MM.1S (cell line): ENCODE results near the gene NPLOC4.

Experiments used
- DNase-seq: peaks from one replicate; pipeline ENCODE4 v3.0.0-alpha.2; 2015
- H2AFZ ChIP-seq: fragments of 300-600 bp; sonication (generic); 2 replicates; pipeline ENCODE4 v1.6.0; 2016; ENCODE audit warnings: antibody characterized with exemption, low read length
- H3F3A ChIP-seq: fragments of 300-600 bp; sonication (generic); 2 replicates; pipeline ENCODE4 v1.6.1; 2016; ENCODE audit warnings: mild to moderate bottlenecking, antibody characterized with exemption, low read length, moderate library complexity, mixed read lengths; ENCODE audit not compliant: insufficient read depth
- H3K27ac ChIP-seq: fragments of 300-600 bp; sonication (generic); 2 replicates; pipeline ENCODE4 v1.5.1; 2016; ENCODE audit warnings: mild to moderate bottlenecking, low read length
- H3K27me3 ChIP-seq: fragments of 300-600 bp; sonication (generic); replicated peaks from 2 replicates; pipeline ENCODE4 v1.6.0; 2016; ENCODE audit warnings: low read length; ENCODE audit not compliant: insufficient read depth
- H3K36me3 ChIP-seq: fragments of 300-600 bp; sonication (generic); replicated peaks from 2 replicates; pipeline ENCODE4 v1.6.1; 2016; ENCODE audit warnings: mild to moderate bottlenecking, low read length, mixed read lengths; ENCODE audit not compliant: insufficient read depth
- H3K4me1 ChIP-seq: fragments of 300-600 bp; sonication (generic); 2 replicates; pipeline ENCODE4 v1.6.1; 2016; ENCODE audit warnings: low read length, mixed read lengths
- H3K4me2 ChIP-seq: fragments of 300-600 bp; sonication (generic); 2 replicates; pipeline ENCODE4 v1.6.0; 2016; ENCODE audit warnings: low read depth, low read length
- H3K4me3 ChIP-seq: fragments of 300-600 bp; sonication (generic); 2 replicates; pipeline ENCODE4 v1.5.1; 2016; ENCODE audit warnings: low read length, mixed read lengths
- H3K79me2 ChIP-seq: fragments of 300-600 bp; sonication (generic); 2 replicates; pipeline ENCODE4 v1.6.1; 2016; ENCODE audit warnings: mixed run types, low read length, mixed read lengths
- H3K9ac ChIP-seq: fragments of 300-600 bp; sonication (generic); 2 replicates; pipeline ENCODE4 v1.6.1; 2016; ENCODE audit warnings: low read length, mixed read lengths
- H3K9me2 ChIP-seq: fragments of 300-600 bp; sonication (generic); replicated peaks from 2 replicates; pipeline ENCODE4 v1.6.1; 2016; ENCODE audit warnings: mild to moderate bottlenecking, low read length, mixed read lengths; ENCODE audit not compliant: insufficient read depth
- H3K9me3 ChIP-seq: fragments of 300-600 bp; sonication (generic); replicated peaks from 2 replicates; pipeline ENCODE4 v1.6.1; 2016; ENCODE audit warnings: mild to moderate bottlenecking, low read length, mixed read lengths; ENCODE audit not compliant: insufficient read depth
- H4K20me1 ChIP-seq: fragments of 300-600 bp; sonication (generic); 2 replicates; pipeline ENCODE4 v1.6.1; 2016; ENCODE audit warnings: mild to moderate bottlenecking, low read length, moderate library complexity, mixed read lengths; ENCODE audit not compliant: insufficient read depth
- EZH2 ChIP-seq: fragments of 300-600 bp; sonication (generic); optimal IDR thresholded peaks from 2 replicates; pipeline ENCODE3; 2017; ENCODE audit warnings: low read depth, mild to moderate bottlenecking, antibody characterized with exemption, low read length, mixed read lengths
- EZH2phosphoT487 ChIP-seq: fragments of 300-600 bp; sonication (generic); IDR thresholded peaks from 2 replicates; pipeline ENCODE4 v1.6.1; 2018; ENCODE audit warnings: antibody characterized with exemption, low read length
- TF ChIP-seq, protein P1 (sequence below): fragments of 300-600 bp; sonication (generic); IDR thresholded peaks from 2 replicates; pipeline ENCODE4 v1.5.1; 2016; ENCODE audit warnings: antibody characterized with exemption, low read length, mixed read lengths

NPLOC4 gene

DNA sequence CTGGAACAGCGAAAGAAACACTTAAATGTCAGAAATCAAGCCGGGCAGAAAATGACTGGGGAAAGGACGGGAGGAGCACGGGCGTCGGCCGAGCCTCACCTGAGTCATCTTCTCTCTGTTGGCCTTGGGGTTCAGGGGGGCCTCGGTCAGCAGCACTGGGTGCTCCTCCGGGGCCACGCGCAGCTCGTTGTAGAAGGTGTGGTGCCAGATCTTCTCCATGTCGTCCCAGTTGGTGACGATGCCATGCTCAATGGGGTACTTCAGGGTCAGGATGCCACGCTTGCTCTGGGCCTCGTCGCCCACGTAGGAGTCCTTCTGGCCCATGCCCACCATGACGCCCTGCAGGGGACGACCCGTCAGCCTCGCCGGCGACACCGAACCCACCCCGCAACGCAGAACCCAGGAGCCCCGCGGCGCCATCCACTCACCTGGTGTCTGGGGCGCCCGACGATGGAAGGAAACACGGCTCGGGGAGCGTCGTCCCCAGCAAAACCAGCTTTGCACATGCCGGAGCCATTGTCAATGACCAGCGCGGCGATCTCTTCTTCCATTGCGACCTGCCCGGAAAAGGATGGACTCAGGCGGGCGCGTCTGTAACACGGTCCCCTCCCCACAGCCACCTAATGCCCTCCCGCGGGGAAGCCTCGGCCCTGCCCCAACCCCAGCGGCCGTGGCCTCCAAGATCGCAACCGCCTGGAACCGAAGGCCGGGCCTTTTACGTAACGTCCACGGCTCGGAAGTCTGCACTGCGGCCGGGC lies 124.9 kb downstream of the NPLOC4 start:
- Histone ChIP-seq H3K36me3 (peaks cover 17% of the 10 kb centered on the region), H3K9ac (peak overlapping the region; percentile 66), H3K9me3 (no peaks in the 10 kb centered on the region), H3K27me3 (no peaks in the 10 kb centered on the region), H3F3A (peaks cover 75% of the 10 kb centered on the region), H3K79me2 (peaks cover 34% of the 10 kb centered on the region), H3K4me2 (peak overlapping the region; percentile 92), H2AFZ (no peak overlapping the region), H3K9me2 (no peaks in the 10 kb centered on the region), H4K20me1 (peaks cover 30% of the 10 kb centered on the region), H3K4me1 (peaks cover 24% of the 10 kb centered on the region), H3K27ac (no peak overlapping the region; the same call in 1 of the 2 replicates), H3K4me3 (peak overlapping the region; percentile 92)
- TF ChIP-seq EZH2phosphoT487 (no peak), EZH2 (no peak)
- TF ChIP-seq, protein P1, sequence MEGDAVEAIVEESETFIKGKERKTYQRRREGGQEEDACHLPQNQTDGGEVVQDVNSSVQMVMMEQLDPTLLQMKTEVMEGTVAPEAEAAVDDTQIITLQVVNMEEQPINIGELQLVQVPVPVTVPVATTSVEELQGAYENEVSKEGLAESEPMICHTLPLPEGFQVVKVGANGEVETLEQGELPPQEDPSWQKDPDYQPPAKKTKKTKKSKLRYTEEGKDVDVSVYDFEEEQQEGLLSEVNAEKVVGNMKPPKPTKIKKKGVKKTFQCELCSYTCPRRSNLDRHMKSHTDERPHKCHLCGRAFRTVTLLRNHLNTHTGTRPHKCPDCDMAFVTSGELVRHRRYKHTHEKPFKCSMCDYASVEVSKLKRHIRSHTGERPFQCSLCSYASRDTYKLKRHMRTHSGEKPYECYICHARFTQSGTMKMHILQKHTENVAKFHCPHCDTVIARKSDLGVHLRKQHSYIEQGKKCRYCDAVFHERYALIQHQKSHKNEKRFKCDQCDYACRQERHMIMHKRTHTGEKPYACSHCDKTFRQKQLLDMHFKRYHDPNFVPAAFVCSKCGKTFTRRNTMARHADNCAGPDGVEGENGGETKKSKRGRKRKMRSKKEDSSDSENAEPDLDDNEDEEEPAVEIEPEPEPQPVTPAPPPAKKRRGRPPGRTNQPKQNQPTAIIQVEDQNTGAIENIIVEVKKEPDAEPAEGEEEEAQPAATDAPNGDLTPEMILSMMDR, result no peak
- no peak for DNase-seq

DNA sequence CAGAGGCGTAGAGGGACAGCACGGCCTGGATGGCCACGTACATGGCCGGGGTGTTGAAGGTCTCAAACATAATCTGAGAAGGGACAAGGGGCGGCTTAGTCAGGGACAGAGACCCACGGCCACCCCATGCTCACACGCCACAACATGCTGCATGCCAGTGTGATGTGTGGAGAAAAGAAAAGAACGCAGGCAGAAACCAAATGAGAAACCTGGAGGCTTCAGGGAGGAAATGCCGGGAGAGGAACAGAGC lies 125.4 kb downstream of the NPLOC4 start:
- no peak for DNase-seq
- Histone ChIP-seq H3K27me3 (no peaks in the 10 kb centered on the region; the same call in 1 of the 2 replicates), H3K4me3 (peak overlapping the region; percentile 92), H4K20me1 (peaks cover 30% of the 10 kb centered on the region), H3K9ac (peak overlapping the region; percentile 66; the same call in 1 of the 2 replicates), H3F3A (peaks cover 74% of the 10 kb centered on the region), H3K4me2 (peak overlapping the region; percentile 92), H3K79me2 (peaks cover 31% of the 10 kb centered on the region), H3K27ac (no peak overlapping the region), H3K36me3 (peaks cover 17% of the 10 kb centered on the region), H3K9me2 (no peaks in the 10 kb centered on the region), H2AFZ (no peak overlapping the region), H3K4me1 (peaks cover 21% of the 10 kb centered on the region), H3K9me3 (no peaks in the 10 kb centered on the region)
- TF ChIP-seq, protein P1, result no peak
- no peak for TF ChIP-seq EZH2phosphoT487
- no peak for TF ChIP-seq EZH2

DNA sequence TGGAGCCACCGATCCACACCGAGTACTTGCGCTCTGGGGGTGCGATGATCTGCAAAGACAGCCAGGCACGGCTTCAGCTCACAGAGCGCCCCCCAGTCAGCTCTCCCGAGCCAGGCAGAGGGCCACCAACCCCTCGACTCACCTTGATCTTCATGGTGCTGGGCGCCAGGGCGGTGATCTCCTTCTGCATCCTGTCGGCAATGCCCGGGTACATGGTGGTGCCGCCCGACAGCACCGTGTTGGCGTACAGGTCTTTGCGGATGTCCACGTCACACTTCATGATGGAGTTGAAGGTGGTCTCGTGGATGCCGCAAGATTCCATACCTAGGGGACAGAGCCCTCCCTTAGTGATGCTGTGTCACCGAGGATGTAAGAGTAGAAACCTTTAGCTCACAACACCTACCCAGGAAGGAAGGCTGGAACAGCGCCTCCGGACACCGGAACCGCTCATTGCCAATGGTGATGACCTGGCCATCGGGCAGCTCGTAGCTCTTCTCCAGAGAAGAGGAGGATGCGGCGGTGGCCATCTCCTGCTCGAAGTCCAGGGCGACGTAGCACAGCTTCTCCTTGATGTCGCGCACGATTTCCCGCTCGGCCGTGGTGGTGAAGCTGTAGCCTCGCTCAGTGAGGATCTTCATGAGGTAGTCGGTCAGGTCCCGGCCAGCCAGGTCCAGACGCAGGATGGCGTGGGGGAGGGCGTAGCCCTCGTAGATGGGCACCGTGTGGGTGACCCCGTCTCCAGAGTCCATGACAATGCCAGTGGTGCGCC lies 125.9 kb downstream of the NPLOC4 start:
- Histone ChIP-seq H3K9ac (peak overlapping the region; percentile 66; the same call in 1 of the 2 replicates), H3K4me2 (peak overlapping the region; percentile 92), H3K9me3 (no peaks in the 10 kb centered on the region), H3K27ac (no peak overlapping the region), H3K9me2 (no peaks in the 10 kb centered on the region), H3K79me2 (peaks cover 28% of the 10 kb centered on the region), H3K4me1 (peaks cover 17% of the 10 kb centered on the region), H3F3A (peaks cover 70% of the 10 kb centered on the region), H3K36me3 (peaks cover 17% of the 10 kb centered on the region), H4K20me1 (peaks cover 30% of the 10 kb centered on the region), H3K4me3 (peak overlapping the region; percentile 92), H2AFZ (no peak overlapping the region), H3K27me3 (no peaks in the 10 kb centered on the region; the same call in 1 of the 2 replicates)
- peak; percentile 10 for DNase-seq
- TF ChIP-seq, protein P1, result no peak
- TF ChIP-seq EZH2phosphoT487 (no peak), EZH2 (no peak)
